ENCODE data around the gene UMODL1.

- TF ChIP-seq CTCF (conservative IDR thresholded peaks at IDR 0.05) (no peak), ZFX (IDR thresholded peaks at IDR 0.05) (no peak)
Observed at GRCh38 chr21:42036313-42036712, 34.8 kb upstream of the UMODL1 start.
